Embryonic facial prominence (tissue), 1 donor: ENCODE results near the gene LIN7C.

Experiments
- DNase-seq: peaks from one replicate; pipeline ENCODE4 v3.0.0-alpha.2; 2016; ENCODE audit errors: extremely low spot score

LIN7C gene

GRCh38 chr11:27447288-27448183 is 59.0 kb downstream of the LIN7C start:
- no peak for DNase-seq

- no peak for DNase-seq
Observed at GRCh38 chr11:27445625-27446024, 60.9 kb downstream of the LIN7C start.

GRCh38 chr11:27444801-27445215 is 61.8 kb downstream of the LIN7C start:
- no peak for DNase-seq
